Skeletal muscle tissue (tissue), 4 donors: Measurements from ENCODE around the gene ATP6V1G3. TPM values are rescaled to one million over a fixed set of nuclear protein-coding genes. Genes with fewer than 3 reads are reported as not detected.

ENCODE experiments used
- H3K27ac ChIP-seq: one replicate; pipeline ENCODE4 v1.7.0; 2013; ENCODE audit warnings: mild to moderate bottlenecking, low read depth, low read length, inconsistent platforms
- H3K27me3 ChIP-seq, 3 donors: one replicate each; pipeline ENCODE4 v1.7.0; 2013; ENCODE audit warnings: low read length in 3 of 3; ENCODE audit not compliant: control insufficient read depth in 3 of 3, insufficient read depth in 3 of 3
- H3K36me3 ChIP-seq, 3 donors: one replicate each; pipeline ENCODE4 v1.7.0; 2013; ENCODE audit warnings: low read length in 3 of 3; ENCODE audit not compliant: control insufficient read depth in 3 of 3, insufficient read depth in 3 of 3
- H3K4me1 ChIP-seq, 3 donors: one replicate each; pipeline ENCODE4 v1.7.0; 2013; ENCODE audit warnings: low read length in 3 of 3, mild to moderate bottlenecking in 3 of 3; ENCODE audit not compliant: control insufficient read depth in 3 of 3, insufficient read depth in 3 of 3
- H3K4me3 ChIP-seq, 3 donors: one replicate each; pipeline ENCODE4 v1.7.0; 2013; ENCODE audit warnings: low read length in 3 of 3
- H3K9ac ChIP-seq, 3 donors: one replicate each; pipeline ENCODE4 v1.7.0; 2013; ENCODE audit warnings: low read length in 3 of 3, mild to moderate bottlenecking in 3 of 3, moderate library complexity in 2 of 3, low read depth in 1 of 3
- H3K9me3 ChIP-seq, 3 donors: one replicate each; pipeline ENCODE4 v1.7.0; 2013; ENCODE audit warnings: low read length in 3 of 3; ENCODE audit not compliant: control insufficient read depth in 3 of 3
- total RNA-seq: library from RNA; depleted of rRNA; stranded (reverse); fragments of >200 nt; gene quantifications from one replicate; pipeline ENCODE4 v1.2.3, GENCODE V29; 2014
- donor health status: Osteomylitis.

Gene ATP6V1G3
- total RNA-seq, 1 donor from 2014 or later = not detected

DNA sequence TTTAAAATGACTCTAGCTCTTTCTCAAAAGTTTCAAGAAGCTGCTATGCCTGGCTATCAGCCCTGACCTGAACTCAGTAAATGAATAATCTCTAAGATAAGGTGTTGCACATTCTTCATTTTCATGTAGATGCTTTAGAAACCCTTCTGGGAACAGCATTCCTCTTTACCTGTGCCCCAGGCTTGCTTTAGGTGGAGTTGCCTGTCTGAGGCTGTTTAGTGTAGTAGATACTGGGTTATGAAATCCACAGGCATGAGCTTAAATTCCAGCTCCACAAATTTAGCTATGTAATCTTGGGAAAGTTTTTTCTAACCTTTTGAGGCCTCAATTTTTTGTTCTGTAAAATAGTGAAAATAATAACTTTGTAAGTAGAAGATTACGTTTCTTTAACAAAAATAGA, 41.6 kb downstream of the ATP6V1G3 start:
- no peak overlapping the region for H3K9ac ChIP-seq
- H3K9me3 ChIP-seq = peaks cover 0 to 3% (median 0%) of the 10 kb centered on the region in 3 donors
- H3K4me1 ChIP-seq = no peaks in the 10 kb centered on the region
- H3K27ac ChIP-seq = no peak overlapping the region
- no peak overlapping the region for H3K4me3 ChIP-seq
- H3K27me3 ChIP-seq = no peaks in the 10 kb centered on the region
- no peaks in the 10 kb centered on the region for H3K36me3 ChIP-seq

DNA sequence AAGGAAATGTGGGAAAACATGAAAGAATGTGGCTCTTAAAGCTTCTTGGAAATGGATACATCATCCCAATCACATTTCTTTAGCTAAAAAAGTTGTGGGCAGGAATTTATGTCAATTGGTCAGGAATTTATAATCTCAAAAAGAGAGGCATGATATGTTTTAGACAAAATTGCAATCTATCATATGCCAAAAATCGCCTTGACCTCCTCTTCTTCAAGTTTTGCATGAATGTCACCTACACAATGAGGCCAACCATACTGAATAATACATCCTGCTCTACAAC, 42.4 kb downstream of the ATP6V1G3 start:
- no peaks in the 10 kb centered on the region for H3K4me1 ChIP-seq
- no peak overlapping the region for H3K9ac ChIP-seq
- no peak overlapping the region for H3K27ac ChIP-seq
- peaks cover 0 to 3% (median 0%) of the 10 kb centered on the region in 3 donors for H3K9me3 ChIP-seq
- H3K27me3 ChIP-seq = no peaks in the 10 kb centered on the region
- no peaks in the 10 kb centered on the region for H3K36me3 ChIP-seq
- no peak overlapping the region for H3K4me3 ChIP-seq

DNA sequence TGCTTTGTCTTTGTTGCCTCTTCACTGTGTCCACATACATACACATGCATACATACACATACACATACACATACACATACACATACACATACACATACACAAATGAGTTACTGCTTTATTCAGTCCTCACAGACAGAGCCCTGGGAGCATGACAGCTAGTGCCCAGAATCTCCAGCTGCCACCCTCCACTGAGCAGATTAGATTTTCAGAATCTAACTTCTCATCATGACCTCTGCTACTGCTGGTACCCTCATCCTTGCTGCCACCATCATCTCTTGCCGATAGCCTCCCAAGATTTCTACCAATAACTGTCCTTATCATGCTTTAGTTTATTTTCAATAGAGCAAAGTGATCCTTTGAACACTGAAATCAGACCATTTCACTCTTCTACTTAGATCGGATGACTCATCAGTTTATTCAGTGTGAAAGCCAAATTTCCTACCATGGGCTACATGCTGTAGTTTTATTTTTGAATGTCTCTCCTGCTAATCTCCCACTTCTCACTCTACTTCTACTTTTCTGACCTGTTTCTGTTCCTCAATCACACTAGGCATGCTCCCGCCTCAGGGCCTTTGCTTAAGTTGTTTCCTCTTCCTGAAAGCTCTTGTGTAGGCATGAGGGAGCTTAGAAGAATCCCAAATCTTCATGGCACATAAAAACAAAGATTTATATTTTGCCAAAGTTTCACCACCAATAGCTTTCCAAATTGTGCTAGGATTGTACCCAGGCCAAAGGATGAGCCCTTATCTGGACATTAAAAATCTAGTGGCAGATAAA, 43.0 kb downstream of the ATP6V1G3 start:
- H3K36me3 ChIP-seq = no peaks in the 10 kb centered on the region
- H3K4me3 ChIP-seq = no peak overlapping the region
- H3K27me3 ChIP-seq = no peaks in the 10 kb centered on the region
- no peaks in the 10 kb centered on the region for H3K4me1 ChIP-seq
- no peak overlapping the region for H3K9ac ChIP-seq
- no peaks in the 10 kb centered on the region for H3K9me3 ChIP-seq
- H3K27ac ChIP-seq = no peak overlapping the region

DNA sequence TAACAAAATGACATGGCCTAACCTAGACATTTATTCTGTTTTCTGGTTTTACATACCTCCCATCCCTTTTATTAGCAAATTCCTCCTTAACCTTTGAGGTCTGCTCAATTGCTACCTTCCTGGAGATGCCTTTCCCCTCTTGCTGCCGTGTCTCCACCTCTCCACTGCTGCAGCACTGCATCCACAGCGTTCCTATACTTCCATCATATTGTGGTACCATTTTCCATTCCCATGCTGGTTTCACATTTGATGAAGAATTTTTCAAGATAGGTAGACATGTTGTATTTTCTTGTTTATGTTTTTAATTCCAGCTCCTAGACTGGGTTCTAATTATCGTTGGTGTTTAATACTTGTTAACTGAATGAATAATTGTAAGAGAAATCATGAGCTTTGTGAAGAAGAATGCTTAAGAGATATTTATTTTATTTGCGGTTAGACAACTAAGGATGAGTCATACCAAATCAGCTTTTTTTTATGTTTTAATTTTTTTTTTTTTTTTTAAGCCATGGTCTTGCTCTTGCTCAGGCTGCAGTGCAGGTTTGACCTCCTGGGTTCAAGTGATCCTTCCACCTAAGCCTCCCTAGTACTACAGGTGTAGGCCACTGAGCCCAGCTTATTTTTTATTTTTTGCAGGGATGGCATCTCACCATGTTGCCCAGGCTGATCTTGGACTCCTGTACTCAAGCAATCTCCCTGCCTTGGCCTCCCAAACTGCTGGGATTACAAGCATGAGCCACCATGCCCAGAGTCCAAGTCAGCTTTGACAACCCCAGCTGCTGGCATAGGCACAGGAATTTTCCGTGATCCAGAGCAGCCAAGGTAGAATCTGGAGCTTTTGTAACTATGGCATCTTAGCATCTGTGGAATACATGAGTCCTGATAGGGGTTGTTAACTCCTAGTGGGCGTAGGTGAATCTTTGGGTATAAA, 44.0 kb downstream of the ATP6V1G3 start:
- no peaks in the 10 kb centered on the region for H3K36me3 ChIP-seq
- H3K4me1 ChIP-seq = peaks cover 0 to 4% (median 0%) of the 10 kb centered on the region in 3 donors
- H3K9me3 ChIP-seq = no peaks in the 10 kb centered on the region
- H3K27ac ChIP-seq = no peak overlapping the region
- no peak overlapping the region for H3K9ac ChIP-seq
- no peaks in the 10 kb centered on the region for H3K27me3 ChIP-seq
- no peak overlapping the region for H3K4me3 ChIP-seq

DNA sequence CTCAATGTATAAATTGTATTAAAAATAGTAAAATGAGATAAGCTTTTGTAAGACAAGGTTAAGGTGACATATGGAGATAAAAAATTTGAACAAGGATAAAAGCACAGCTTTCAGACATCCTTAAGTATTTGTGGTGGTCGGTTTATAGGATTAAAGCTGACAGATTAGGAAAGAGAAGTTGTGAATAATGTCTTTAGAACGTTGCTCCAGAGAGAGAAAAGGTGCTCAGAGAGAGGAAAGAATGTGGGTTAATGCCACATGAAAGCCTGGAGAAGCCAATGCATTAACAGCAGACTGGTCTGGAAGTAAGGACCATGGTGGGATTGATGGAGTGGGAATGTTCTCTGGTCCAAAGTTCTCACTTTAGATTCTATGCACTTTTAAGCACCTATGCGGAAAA, 44.8 kb downstream of the ATP6V1G3 start:
- no peaks in the 10 kb centered on the region for H3K36me3 ChIP-seq

DNA sequence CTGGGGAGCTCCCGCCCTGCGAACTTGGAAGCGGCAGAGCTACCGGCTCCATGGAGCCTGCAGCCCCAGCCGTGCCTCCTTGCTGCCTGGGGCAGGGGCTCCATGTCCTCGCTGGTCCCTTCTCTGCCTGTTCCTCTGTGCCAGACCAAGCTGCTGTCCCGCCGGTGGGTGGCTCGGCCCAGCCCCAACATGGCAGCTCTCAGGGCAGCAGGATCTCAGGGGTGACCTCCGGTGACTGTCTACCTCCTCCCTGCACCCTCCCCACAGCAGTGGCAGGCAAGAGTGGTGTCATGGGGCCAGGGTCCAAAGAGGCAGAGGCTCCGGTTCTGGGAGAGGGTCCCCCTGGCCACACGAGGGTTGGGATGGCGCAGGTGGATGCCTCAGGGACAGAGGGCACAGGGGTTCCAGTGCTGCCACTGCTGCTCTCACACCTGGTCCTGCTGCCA, 45.8 kb downstream of the ATP6V1G3 start:
- no peak overlapping the region for H3K27ac ChIP-seq
- H3K9me3 ChIP-seq = no peaks in the 10 kb centered on the region
- no peaks in the 10 kb centered on the region for H3K27me3 ChIP-seq
- peaks cover 0 to 4% (median 0%) of the 10 kb centered on the region in 3 donors for H3K4me1 ChIP-seq
- no peak overlapping the region for H3K9ac ChIP-seq
- H3K36me3 ChIP-seq = no peaks in the 10 kb centered on the region
- H3K4me3 ChIP-seq = no peak overlapping the region

More for the DNA sequence above, 44.8 kb downstream of the ATP6V1G3 start:
- Histone ChIP-seq H3K9me3 (no peaks in the 10 kb centered on the region), H3K27me3 (no peaks in the 10 kb centered on the region), H3K4me3 (no peak overlapping the region), H3K27ac (no peak overlapping the region), H3K9ac (no peak overlapping the region), H3K4me1 (peaks cover 0 to 4% (median 0%) of the 10 kb centered on the region in 3 donors)

DNA sequence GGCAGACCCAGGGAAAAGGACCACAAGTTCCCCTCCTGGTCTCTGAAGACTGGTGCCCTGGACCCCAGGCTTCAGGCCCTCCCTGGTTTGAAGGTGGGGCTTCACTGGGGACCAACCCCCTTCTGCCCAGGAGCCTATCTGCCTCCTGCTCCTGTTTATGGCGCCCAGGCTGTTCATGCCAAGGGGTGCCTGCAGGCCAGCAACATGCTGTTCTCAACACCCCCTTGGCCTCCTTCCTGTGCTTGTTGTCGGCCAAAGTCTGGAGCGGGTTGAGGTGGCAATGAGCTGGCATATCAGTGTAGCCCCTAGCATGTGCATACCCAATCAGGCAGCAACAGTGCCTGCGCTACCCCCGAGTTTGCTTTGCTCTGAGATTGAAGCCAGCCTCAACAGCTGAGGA, 46.3 kb downstream of the ATP6V1G3 start:
- no peaks in the 10 kb centered on the region for H3K9me3 ChIP-seq
- H3K27me3 ChIP-seq = no peaks in the 10 kb centered on the region
- H3K4me3 ChIP-seq = no peak overlapping the region
- H3K36me3 ChIP-seq = no peaks in the 10 kb centered on the region
- no peak overlapping the region for H3K9ac ChIP-seq
- no peak overlapping the region for H3K27ac ChIP-seq
- peaks cover 0 to 4% (median 0%) of the 10 kb centered on the region in 3 donors for H3K4me1 ChIP-seq

DNA sequence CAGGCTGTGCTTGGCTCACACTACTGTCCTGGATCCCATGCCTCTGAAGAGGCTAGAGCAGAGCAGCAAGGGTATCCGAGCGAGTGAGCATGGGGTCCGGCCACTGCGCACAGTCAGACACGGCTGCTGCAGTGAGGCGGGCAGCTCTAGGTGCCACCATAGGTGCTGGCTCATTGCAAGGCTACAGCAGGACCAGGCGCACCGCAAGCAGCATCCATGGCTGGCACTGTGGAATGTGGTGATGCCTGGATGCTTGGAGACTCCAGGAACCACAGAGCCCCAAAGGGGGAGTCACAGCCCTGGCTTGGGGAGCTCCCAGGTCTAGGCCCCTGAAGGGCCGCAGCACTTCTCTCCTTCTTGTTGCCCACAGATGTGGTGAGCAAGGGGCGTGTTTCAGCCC, 47.2 kb downstream of the ATP6V1G3 start:
- Histone ChIP-seq H3K4me1 (peaks cover 0 to 4% (median 0%) of the 10 kb centered on the region in 3 donors), H3K36me3 (no peaks in the 10 kb centered on the region), H3K4me3 (no peak overlapping the region), H3K27me3 (no peaks in the 10 kb centered on the region), H3K27ac (no peak overlapping the region), H3K9me3 (no peaks in the 10 kb centered on the region), H3K9ac (no peak overlapping the region)

DNA sequence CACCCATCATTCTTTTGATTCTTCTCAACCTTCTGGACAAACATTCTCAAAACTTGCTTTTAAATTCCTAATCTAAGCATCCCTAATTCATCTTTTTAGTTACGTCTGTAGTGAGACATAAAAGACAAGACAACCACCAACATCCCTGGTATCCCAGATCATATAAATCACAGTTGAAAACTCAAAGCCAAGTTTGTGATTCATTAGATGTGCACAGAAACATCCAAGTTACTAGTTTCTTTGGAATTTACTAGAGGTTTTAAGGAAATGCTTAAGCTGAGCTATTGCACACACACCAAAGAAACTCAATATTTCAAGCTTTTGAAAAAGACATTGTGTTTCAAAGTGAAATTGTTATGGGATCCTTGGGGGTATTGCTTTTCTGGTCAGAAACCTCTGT, 47.6 kb downstream of the ATP6V1G3 start:
- no peaks in the 10 kb centered on the region for H3K9me3 ChIP-seq
- H3K27ac ChIP-seq = no peak overlapping the region
- H3K27me3 ChIP-seq = no peaks in the 10 kb centered on the region
- H3K36me3 ChIP-seq = no peaks in the 10 kb centered on the region
- no peak overlapping the region for H3K4me3 ChIP-seq
- peaks cover 0 to 4% (median 0%) of the 10 kb centered on the region in 3 donors for H3K4me1 ChIP-seq
- no peak overlapping the region for H3K9ac ChIP-seq

DNA sequence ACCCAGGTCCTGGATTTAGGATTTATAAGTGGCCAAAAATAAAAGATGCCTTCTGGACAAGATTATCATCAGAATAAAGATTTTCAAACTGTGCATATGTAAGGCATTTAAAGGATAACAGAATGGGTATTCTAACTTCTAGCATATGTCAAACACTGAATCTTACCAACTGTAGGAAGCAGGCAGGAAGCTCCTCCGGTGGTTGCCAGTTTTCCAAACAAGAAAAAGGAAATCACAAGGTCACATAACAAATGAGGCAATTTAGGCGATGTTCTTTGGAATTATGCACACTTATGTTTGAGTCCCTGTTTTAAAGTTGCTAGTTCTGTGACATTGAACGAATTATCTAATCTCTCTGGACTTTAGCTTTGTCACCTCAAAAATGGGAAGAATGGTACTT, 48.9 kb downstream of the ATP6V1G3 start:
- no peaks in the 10 kb centered on the region for H3K36me3 ChIP-seq
- H3K4me3 ChIP-seq = no peak overlapping the region
- peaks cover 0 to 4% (median 0%) of the 10 kb centered on the region in 3 donors for H3K4me1 ChIP-seq
- H3K9ac ChIP-seq = no peak overlapping the region
- no peaks in the 10 kb centered on the region for H3K9me3 ChIP-seq
- H3K27me3 ChIP-seq = no peaks in the 10 kb centered on the region
- no peak overlapping the region for H3K27ac ChIP-seq
